ENCODE measurements around the gene COX4I1. TPM values are rescaled to one million over a fixed set of nuclear protein-coding genes. Genes with fewer than 3 reads are reported as not detected.

COX4I1 gene
- total and polyA plus RNA-seq, 9 of the 15 experiments (the other 6 are each of a cell fraction or from before 2014, with no cell fraction given): 651 to 2,356 (median 1,032) TPM

GRCh38 chr16:85824161-85825135 is 25.0 kb downstream of the COX4I1 start:
- POLR2A ChIA-PET: interaction anchor here (1.0 kb wide), 1 partner anchor 241 kb away, joined by 3 read pairs; no protein-coding TSS in a partner anchor
- in situ Hi-C loops (cut with MboI): loop anchor here (5.0 to 10.0 kb wide), 2 partner anchors 163 to 690 kb away; partner anchors contain the start of gene FOXF1
- Histone ChIP-seq H3K79me2 (ENCODE audit: control insufficient read depth, insufficient read depth, low read length) (no peaks in the 10 kb centered on the region), H3K4me3 (no peak overlapping the region), H3K4me2 (ENCODE audit: insufficient read depth, low read length) (no peak overlapping the region), H4K20me1 (replicated peaks; ENCODE audit: control insufficient read depth, insufficient read depth, low read length) (peaks cover 6% of the 10 kb centered on the region), H3K9me3 (replicated peaks; ENCODE audit: control insufficient read depth, insufficient read depth, low read depth, low read length) (no peaks in the 10 kb centered on the region), H3K27ac (ENCODE audit: extremely low read depth, low read depth, low read length) (no peak overlapping the region), H3K4me1 (replicated peaks in 1 of 2; ENCODE audit: control insufficient read depth in 2 of 2, insufficient read depth in 2 of 2, low read length in 2 of 2) (peaks cover 0 to 7% of the 10 kb centered on the region in 2 experiments; a peak in 1 of 5 replicates), H3K9me1 (ENCODE audit: control insufficient read depth, insufficient read depth, low read length) (no peaks in the 10 kb centered on the region), H3K27me3 (ENCODE audit: control insufficient read depth in 2 of 2, insufficient read depth in 2 of 2, low read length in 2 of 2) (peaks cover 11 to 59% of the 10 kb centered on the region in 2 experiments; a peak in 4 of 5 replicates), H3K9ac (ENCODE audit: insufficient read depth in 1 of 2, low read depth in 2 of 2, low read length in 2 of 2) (no peak overlapping the region), H3K36me3 (ENCODE audit: control insufficient read depth, insufficient read depth, low read length) (no peaks in the 10 kb centered on the region), H2AFZ (ENCODE audit: low read depth, low read length) (no peak overlapping the region)
- DNase-seq (ENCODE audit: extremely low read depth in 1 of 4, low spot score in 3 of 4) (no peak), ATAC-seq (no peak), FAIRE-seq (no peak)
- intact Hi-C loops (cut with micrococcal nuclease): loop anchor here (5.0 kb wide), 2 partner anchors 73 to 693 kb away; partner anchors contain the start of gene IRF8
- under 1% methylated on average over 18 of the region's 20 CpGs for WGBS (ENCODE audit: insufficient coverage, low coverage, missing lambda C conversion rate)
- BruUV-seq (replicated peaks): no TSS peak
- CTCF ChIA-PET (ENCODE audit: low intra/inter-chr PET ratio): no interaction called here
- no peak for TF ChIP-seq TRIM25 (IDR thresholded peaks at IDR 0.05; ENCODE audit: borderline replicate concordance)
- no peak for TF ChIP-seq CUX1 (CRISPR knock-in tag; IDR thresholded peaks at IDR 0.05)
- TF ChIP-seq TAF9B (IDR thresholded peaks at IDR 0.05; ENCODE audit: partially characterized antibody): no peak
- TF ChIP-seq SMARCE1 (IDR thresholded peaks at IDR 0.05): no peak
- TF ChIP-seq ETS1 (conservative IDR thresholded peaks at IDR 0.05; ENCODE audit: control insufficient read depth, low read depth, low read length): no peak
- no peak for TF ChIP-seq RAD51 (IDR thresholded peaks at IDR 0.05; ENCODE audit: borderline replicate concordance, low read depth)
- TF ChIP-seq PHF8 (IDR thresholded peaks at IDR 0.05; ENCODE audit: borderline replicate concordance, low read length): no peak
- TF ChIP-seq ZNF133 (CRISPR knock-in tag; IDR thresholded peaks at IDR 0.05): no peak
- no peak for TF ChIP-seq YY1 (IDR thresholded peaks at IDR 0.05; ENCODE audit: borderline replicate concordance in 1 of 3, control insufficient read depth in 1 of 3, extremely low read depth in 1 of 3, insufficient read depth in 3 of 3, insufficient read length in 1 of 3, insufficient replicate concordance in 2 of 3, low read depth in 1 of 3, low read length in 2 of 3)
- TF ChIP-seq ZNF224 (CRISPR knock-in tag; IDR thresholded peaks at IDR 0.05): no peak
- TF ChIP-seq TSC22D4 (tag; IDR thresholded peaks at IDR 0.05): no peak
